ENCODE data around the gene ZNF521.

DNA sequence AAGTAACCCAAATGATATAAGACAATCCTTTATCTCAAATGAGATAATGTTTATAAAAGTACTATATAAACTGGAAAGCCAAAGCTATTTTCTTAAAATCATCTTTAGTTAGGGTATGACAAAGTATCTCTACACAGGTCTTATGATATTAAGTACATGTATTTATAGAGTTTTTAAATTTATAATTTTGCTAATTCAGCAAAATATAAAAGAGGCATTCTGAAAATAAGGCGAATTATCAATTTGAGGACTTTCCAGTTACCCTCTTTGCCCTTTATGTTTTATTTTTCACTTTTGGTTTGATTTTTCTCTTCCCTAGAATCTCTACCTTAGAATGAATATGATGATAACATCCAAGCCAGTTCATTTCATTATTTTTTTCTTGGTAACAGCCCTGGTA lies 115.2 kb downstream of the ZNF521 start:
- TF ChIP-seq GLIS3 (CRISPR knock-in tag; IDR thresholded peaks at IDR 0.05), result no peak
- TF ChIP-seq CSDC2 (CRISPR knock-in tag; IDR thresholded peaks at IDR 0.05), result no peak
- no peak for TF ChIP-seq OSR1 (CRISPR knock-in tag; IDR thresholded peaks at IDR 0.05)
- TF ChIP-seq ZFP3 (CRISPR knock-in tag; IDR thresholded peaks at IDR 0.05), result no peak
- TF ChIP-seq PPARA (CRISPR knock-in tag; IDR thresholded peaks at IDR 0.05; ENCODE audit: borderline replicate concordance), result no peak
- no peak for TF ChIP-seq RARB (CRISPR knock-in tag; IDR thresholded peaks at IDR 0.05)
- TF ChIP-seq ZFP30 (CRISPR knock-in tag; IDR thresholded peaks at IDR 0.05), result no peak

All from SK-N-SH treated with all-trans-retinoic acid at 6 μM for 48 hours (cell line).